ENCODE results near the gene BASP1.
"Not testable (repeated sequence)": the region's sequence is repeated elsewhere in the genome, so short reads cannot be mapped to it uniquely, and the experiment has no call there.

BASP1 gene

GRCh38 chr5:17191574-17191973 is 25.9 kb upstream of the BASP1 start:
- DNase-seq: not testable (repeated sequence)

- no peak for DNase-seq
Measured at GRCh38 chr5:17192191-17192590, 25.2 kb upstream of the BASP1 start.

- no peak for DNase-seq
Measured at GRCh38 chr5:17196024-17196423, 21.4 kb upstream of the BASP1 start.

GRCh38 chr5:17196697-17197096 is 20.7 kb upstream of the BASP1 start:
- no peak for DNase-seq

- no peak for DNase-seq
Measured at GRCh38 chr5:17203329-17204132, 13.9 kb upstream of the BASP1 start.

- DNase-seq: no peak
Measured at GRCh38 chr5:17204133-17204489, 13.3 kb upstream of the BASP1 start.

- no peak for DNase-seq
Measured at GRCh38 chr5:17206021-17206420, 11.4 kb upstream of the BASP1 start.

GRCh38 chr5:17212191-17212590 is 5.2 kb upstream of the BASP1 start:
- DNase-seq: no peak

- DNase-seq: no peak
Measured at GRCh38 chr5:17212996-17213395, 4.4 kb upstream of the BASP1 start.

GRCh38 chr5:17213938-17214337 is 3.5 kb upstream of the BASP1 start:
- no peak for DNase-seq

- DNase-seq: no peak
Measured at GRCh38 chr5:17214893-17215292, 2.5 kb upstream of the BASP1 start.

GRCh38 chr5:17215361-17215760 is 2.1 kb upstream of the BASP1 start:
- no peak for DNase-seq

- DNase-seq: no peak
Measured at GRCh38 chr5:17216176-17216973, 1.1 kb upstream of the BASP1 start.

GRCh38 chr5:17216974-17217492 is 398 bp upstream of the BASP1 start:
- DNase-seq: no peak

GRCh38 chr5:17218353-17219005 is 1.0 kb downstream of the BASP1 start:
- no peak for DNase-seq

- no peak for DNase-seq
Measured at GRCh38 chr5:17219006-17219422, 1.6 kb downstream of the BASP1 start.

GRCh38 chr5:17219469-17219868 is 2.0 kb downstream of the BASP1 start:
- DNase-seq: no peak

- no peak for DNase-seq
Measured at GRCh38 chr5:17219992-17220391, 2.6 kb downstream of the BASP1 start.

- no peak for DNase-seq
Measured at GRCh38 chr5:17220469-17220868, 3.0 kb downstream of the BASP1 start.

- no peak for DNase-seq
Measured at GRCh38 chr5:17221843-17222636, 4.6 kb downstream of the BASP1 start.

- DNase-seq: no peak
Measured at GRCh38 chr5:17222664-17223063, 5.2 kb downstream of the BASP1 start.

- no peak for DNase-seq
Measured at GRCh38 chr5:17223367-17224185, 6.1 kb downstream of the BASP1 start.

Measured in effector CD4-positive, alpha-beta T cell (primary cell).